NCI-H226 (cell line): ENCODE data around the gene LTBR.
"Not testable (repeated sequence)": the region's sequence is repeated elsewhere in the genome, so short reads cannot be mapped to it uniquely, and the experiment has no call there.

Source experiments
- DNase-seq: peaks from one replicate; pipeline ENCODE4 v3.0.0-alpha.2; 2015

The LTBR gene

GRCh38 chr12:6426882-6427671 is 43.1 kb downstream of the LTBR start:
- no peak for DNase-seq

GRCh38 chr12:6427796-6428195 is 43.8 kb downstream of the LTBR start:
- DNase-seq: not testable (repeated sequence)

GRCh38 chr12:6428326-6428725 is 44.4 kb downstream of the LTBR start:
- no peak for DNase-seq

- peak; percentile 99 for DNase-seq
Observed at GRCh38 chr12:6430124-6430989, 46.4 kb downstream of the LTBR start.

- DNase-seq: no peak
Observed at GRCh38 chr12:6432991-6433390, 49.0 kb downstream of the LTBR start.

- DNase-seq: no peak
Observed at GRCh38 chr12:6434205-6435140, 50.5 kb downstream of the LTBR start.

GRCh38 chr12:6435961-6436715 is 52.2 kb downstream of the LTBR start:
- no peak for DNase-seq

- DNase-seq: no peak
Observed at GRCh38 chr12:6437586-6437985, 53.6 kb downstream of the LTBR start.

- no peak for DNase-seq
Observed at GRCh38 chr12:6438345-6438744, 54.4 kb downstream of the LTBR start.

- DNase-seq: no peak
Observed at GRCh38 chr12:6440391-6440790, 56.4 kb downstream of the LTBR start.
